NCI-H748 (cell line): ENCODE measurements around the gene MTCL3.

Experiments used
- DNase-seq: peaks from one replicate; lab custom pipeline; 2025; ENCODE audit not compliant: unreplicated experiment; lab: John Stamatoyannopoulos, UW

Gene MTCL3

DNA sequence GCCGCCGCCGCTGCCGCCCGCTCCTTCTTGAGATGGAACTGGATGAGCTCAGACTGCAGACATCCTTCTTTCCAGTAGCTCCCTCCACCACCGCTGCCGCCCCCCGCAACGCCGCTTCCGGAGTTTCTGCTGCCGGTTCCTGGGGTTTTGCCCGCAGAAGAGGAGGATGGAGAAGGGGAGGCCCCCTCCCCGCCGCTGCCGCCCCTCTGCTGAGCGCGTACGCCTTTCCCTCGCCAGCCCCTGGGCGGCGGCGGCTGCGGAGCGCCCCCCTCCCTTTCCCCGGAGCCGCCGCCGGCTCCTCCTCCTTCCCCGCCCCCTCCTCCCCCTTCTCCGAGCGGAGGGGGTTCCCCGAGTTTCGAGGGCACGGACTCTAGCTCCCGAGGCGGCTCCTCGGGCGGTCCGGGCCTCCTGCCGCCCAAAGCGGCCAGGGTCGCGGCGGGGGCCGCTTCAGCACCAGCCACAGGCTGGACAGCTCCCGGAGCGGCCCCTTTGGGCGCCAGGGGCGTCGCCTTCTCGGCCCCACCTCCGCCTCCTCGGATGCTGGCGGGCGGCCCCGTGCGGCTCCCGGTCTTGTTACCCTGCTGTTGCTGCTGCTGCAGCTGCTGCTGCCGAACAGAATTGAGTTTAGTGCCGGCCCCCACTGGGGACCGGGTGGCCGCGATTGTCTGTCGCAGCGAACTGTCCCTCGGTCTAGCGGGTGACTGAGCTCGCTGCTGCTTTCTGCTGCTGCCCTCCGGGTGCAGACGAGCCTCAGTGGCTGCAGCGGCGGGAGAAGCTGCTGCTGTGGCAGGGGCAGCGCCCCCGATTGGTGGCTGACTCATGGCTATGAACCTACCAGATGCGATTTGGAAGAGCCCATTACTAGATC, 3.1 kb downstream of the MTCL3 start:
- DNase-seq: peak; percentile 93

DNA sequence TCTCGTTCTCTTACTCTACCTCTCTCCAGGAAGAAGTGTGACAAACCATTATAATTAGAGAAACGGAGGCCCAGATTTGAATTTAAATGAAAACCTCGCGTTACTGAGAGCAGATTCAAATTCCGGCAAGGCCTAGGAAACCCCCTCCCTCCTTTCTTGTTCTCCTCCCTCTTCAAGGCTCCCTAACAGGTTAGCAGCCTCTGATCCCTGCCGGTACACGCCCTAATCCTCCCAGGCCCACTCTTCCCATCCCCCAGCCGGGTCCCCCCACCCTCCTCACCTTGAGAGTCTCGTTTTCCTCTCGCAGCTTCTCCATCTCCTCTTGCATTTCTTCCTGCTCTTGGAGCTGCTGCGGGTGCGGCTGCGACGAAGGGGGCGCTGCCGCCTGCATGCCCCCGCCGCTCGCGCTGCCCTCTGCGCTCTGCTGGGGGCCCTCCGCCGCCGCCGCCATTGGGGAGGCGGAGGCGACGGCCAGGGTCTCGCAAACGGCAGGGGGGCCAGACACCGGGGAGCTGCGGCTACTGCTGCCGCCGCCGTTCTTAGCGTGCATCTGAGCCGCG, 3.8 kb downstream of the MTCL3 start:
- peak; percentile 79 for DNase-seq

DNA sequence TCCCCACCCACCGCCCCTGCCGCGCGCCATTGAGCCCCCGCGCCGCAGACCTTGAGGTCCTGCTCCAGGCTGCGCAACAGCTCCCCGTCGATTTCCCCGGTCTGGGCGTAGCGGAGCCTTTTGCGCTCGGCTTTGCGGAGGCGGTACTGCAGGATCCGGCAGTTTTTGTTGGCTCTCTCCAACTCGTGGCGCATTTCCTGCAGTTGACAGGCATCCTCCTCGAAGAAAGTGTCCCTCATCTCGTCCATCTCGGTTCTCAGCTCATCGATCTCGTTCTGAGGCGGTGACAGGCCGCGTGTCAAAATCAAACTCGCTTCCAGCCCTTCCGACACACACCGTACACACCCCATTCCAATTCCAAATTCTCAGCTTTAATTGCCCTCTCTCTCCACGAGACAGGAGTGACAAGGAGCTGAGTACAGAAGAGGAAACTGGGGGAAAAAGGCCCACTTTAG, 4.3 kb downstream of the MTCL3 start:
- DNase-seq: peak; percentile 44

DNA sequence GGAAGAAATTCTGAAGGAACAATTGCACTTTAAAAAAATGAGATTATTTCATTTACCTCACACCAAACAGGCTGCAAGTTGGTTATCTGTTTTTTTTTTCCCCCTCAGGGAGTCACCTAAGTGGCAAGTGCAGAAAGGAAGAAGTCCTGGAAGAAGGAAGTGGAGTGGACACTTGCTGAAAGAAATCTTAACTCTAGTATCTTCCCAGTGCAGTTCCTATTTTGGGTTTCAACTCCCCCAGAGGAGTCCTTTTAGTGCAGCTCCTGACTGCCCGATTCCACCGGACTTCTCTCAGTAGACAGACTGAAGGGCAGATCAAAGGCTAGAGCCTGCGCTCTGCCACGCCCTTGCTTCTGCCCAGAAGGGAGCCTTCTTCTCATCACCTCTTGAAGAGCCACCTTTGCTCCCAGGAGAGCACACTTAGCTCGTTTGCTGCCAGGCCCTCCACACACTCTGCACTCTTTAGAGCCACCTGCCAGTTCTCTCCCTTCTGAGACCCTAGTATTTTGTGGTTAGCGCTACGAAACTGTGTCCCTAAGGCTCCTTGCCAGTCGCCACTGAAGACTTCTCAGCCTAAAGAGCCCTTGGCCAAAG, 4.9 kb downstream of the MTCL3 start:
- no peak for DNase-seq

DNA sequence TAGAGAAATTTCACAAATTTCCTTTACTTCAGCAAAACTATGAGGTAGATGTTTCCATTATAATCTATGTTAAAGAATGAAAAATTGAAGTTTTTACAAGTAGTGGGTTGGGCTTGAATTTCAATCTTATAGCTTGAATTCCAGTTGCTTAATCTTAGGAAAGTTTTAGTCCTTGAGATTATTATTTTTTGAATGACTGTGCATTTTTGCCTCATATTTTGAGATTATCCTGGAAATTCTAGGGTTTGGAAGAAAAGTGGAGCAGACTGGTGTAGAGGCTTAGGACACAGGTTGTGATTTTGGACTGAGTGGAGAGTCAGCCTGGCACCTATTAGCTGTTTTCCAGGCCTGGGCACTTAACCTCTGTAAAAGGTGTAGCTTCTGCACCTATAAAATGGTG, 5.7 kb downstream of the MTCL3 start:
- DNase-seq: no peak

DNA sequence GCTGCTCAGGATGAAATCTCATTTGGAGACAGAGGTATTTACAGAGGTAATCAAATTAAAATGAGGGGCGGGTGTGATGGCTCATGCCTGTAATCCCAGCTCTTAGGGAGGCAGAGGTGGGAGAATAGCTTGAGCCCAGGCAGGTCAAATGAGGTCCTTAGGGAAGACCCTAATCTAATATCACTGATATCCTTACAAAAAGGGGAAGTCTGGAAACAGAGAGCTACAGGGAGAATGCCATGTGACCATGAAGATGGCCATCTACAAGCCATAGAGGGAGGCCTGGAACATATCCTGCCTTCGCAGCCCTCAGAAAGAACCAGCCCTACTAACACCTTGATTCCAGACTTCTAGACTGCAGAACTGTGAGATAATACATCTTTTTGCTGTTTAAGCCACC, 8.3 kb downstream of the MTCL3 start:
- no peak for DNase-seq

DNA sequence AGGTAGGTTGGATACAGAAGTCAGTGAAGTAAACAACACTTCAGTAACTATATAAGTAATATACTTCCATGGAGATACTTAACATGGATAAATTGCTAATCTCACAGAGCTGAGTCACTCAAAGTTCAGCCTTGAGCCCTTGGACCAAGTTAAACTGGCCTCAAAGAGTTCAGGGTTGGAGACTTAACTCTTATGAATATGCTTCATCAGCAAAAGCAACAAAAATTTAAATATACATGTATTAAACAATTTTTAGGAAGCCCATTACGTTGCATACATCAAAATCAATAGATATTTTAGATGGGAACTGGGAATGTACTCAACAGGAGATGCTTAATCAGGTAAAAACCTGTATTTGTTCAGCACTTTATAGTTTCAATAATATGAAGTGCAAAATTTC, 12.2 kb downstream of the MTCL3 start:
- DNase-seq: no peak

DNA sequence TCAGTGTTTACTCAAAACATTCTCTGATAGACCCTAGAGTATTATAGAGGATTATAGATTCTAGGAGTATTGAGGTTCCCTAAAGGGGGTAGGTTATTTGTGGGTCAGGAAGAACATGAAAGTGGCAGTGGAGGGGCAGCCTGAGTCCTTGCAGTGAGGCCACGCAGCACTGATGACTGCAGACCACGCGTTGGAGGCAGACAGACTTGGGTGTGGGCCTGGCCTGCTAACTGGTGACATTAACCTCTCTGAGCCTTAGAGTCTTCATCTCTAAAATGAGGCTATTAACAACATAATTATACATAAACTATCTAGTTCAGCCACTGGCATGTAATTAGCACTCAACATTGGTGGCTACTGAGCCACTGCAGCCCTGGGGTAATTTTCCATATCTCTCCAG, 16.1 kb downstream of the MTCL3 start:
- no peak for DNase-seq

DNA sequence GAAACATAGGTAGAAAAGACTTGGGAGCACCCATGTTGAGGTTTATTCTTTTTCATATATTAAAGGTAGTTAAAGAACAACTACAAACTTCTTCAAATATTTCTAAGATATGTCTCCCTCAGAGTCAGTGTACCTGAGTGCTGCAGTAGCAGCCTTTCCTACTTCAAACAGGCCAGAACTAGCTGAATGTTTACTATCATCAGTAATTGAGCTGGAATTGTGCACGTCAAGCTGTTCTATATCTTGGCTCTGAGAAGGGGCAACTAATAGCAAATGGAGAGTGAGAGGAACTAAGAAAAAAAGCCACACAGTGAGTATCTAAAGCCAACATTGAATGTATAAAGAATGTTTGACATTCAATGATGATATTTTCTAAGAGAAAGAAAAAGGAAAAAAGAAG, 21.7 kb downstream of the MTCL3 start:
- no peak for DNase-seq

DNA sequence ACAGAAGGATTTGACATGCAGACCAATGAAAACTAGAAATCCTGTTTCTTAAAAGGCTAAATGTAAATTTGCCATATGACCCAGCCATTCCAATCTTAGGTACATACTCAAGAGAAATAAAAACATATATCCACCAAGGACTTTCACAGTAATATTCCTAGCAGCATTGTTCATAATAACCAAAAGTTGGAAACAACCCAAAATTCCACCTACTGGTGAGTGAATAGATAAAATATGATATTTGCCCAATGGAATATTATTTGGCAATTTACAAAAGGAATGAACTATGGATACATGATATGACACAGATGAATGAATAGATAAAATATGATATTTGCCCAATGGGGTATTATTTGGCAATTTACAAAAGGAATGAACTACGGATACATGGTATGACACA, 22.7 kb downstream of the MTCL3 start:
- no peak for DNase-seq

DNA sequence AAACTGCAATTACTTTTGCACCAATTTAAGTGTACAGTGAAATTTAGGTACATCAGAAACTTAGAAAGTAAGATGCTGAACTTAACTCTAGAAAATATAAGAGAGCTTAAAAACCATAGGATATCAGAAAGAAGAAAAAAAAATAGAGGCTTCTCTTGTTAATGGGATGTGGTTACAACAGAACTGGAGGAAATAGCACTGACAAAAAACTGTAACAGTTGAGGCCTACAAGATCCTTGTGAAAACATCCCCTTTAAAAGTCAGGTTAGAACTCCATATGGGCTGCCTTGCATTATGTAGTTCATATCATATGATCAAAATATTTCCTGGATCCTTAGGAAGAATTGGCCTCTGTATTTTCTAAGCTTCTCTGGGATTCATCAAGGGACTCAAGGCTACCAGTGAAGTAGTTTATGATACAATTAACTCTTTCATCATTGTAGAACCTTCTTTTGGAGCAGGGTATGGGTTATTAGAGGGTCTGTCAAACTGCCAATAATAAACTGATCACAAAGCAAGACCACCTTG, 24.8 kb downstream of the MTCL3 start:
- DNase-seq: no peak

DNA sequence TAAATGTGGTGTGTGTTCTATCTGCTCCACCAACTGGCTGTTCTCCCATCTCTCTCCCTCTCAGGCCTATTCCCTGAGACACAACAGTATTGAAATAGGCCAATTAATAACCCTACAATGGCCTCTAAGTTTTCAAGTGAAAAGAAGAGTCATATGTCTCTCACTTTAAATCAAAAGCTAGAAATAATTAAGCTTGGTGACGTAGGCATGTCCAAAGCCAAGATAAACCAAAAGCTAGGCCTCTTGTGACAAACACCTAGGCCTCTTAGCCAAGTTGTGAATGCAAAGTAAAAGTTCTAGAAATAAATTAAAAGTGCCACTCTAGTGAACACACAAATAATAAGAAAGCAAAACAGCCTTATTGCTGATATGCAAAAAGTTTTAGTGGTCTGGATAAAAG, 29.9 kb downstream of the MTCL3 start:
- no peak for DNase-seq

DNA sequence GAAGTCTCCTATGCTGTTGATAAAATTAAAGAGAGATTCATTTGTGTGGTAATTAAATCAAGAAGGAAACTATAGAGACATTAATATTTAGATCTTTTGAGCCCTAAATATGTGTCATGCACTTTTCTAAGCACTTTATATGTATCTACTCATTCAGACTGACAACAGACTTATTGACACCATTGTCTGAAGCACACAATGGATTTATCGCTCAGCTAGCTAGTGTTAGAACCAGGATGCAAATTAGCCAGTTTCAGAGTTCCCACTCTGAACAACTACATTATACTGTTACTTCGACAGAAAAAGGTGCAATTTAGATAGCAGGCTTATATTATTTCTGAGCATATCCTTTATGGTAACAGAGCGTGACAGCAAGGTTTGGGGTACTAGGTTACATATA, 32.2 kb downstream of the MTCL3 start:
- DNase-seq: no peak

DNA sequence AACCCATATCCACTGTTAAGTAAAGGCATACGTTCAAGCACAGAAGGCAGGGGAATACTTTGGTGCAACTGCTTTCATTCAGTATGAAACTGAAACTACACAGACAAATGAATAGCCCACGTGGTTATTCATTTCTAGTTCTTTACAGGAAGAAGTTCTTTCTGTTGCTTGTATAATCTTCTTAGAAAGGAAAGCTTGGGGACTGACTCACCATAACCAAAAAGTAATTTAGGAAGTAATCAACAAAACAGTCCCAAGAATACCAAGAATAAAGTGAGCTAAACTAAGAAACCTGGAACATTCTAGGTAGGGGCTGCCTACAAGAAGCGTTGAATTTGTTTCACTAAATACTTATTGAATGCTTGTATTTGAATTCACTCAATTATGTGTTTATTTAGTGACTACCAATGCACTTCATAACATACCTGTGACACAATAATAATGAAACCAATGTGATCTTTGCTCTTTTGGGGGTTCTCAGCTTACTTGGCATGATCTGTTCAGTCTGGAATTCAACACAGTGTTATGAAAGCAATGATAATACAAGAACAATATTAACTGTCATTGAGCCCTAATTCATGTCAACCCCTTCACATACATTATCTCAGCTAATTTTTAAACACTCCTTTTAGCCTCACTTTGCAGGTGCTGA, 34.8 kb downstream of the MTCL3 start:
- DNase-seq: no peak

DNA sequence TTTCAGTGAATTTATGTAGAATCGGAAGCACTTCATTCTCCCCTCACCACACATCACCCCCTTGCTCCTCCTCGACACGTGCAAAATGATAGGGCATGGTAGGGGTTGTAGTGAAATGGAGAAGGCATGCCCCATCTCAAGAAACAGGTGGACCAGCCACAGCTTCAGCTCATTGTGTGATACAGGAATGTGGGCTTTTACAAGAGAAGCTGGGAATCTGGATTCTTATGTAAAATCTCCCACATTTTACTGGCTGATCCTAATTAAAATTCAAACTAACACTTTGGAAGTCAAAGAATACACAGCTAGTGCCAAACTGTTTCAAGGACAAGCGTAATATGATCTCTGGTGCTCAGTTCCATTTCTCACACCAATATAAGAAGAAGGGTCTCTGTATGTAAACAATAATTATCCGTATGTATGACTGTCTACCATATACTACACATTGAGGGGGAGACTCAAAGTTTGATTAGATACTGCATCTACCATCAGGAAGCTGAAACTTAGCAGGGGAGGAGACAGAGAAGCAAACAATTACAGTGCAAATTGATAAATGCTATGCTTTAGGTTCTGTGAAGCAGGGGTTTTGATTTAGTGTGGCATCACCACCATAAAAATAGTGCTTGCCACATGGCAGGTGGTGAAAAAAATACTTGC, 35.6 kb downstream of the MTCL3 start:
- DNase-seq: no peak

DNA sequence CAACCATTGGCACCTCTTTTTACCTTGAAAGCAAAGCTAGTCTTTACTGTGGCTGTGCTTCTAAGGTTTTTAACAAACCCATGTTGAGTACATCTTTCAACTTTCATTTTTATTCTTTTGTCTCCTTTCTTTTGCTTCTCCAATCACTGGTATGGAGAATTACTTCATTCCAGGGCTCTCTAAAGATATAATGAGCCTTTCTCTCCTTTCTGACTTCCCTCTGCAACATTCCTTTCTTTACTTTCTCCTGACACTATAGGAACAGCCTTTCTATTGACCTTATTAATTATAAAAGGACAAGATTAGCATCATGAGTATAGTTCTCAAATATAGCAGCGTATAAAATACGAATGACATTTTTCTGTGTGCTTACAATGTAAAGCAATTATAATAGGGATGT, 36.8 kb downstream of the MTCL3 start:
- no peak for DNase-seq

DNA sequence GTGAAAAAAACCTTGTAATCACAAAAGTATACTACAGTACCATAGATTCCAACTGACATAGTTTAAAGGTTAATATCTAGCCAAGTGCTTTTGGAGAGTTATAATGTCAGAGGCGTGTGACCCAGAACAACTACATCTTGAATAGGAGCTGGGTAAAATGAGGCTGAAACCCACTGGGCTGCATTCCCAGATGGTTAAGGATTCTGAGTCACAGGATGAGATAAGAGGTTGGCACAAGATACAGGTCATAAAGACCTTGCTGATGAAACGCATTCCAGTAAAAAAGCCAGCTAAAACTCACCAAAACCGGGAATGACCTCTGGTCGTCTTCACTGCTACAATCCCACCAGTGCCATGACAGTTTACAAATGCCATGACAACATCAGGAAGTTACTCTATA, 37.5 kb downstream of the MTCL3 start:
- no peak for DNase-seq

DNA sequence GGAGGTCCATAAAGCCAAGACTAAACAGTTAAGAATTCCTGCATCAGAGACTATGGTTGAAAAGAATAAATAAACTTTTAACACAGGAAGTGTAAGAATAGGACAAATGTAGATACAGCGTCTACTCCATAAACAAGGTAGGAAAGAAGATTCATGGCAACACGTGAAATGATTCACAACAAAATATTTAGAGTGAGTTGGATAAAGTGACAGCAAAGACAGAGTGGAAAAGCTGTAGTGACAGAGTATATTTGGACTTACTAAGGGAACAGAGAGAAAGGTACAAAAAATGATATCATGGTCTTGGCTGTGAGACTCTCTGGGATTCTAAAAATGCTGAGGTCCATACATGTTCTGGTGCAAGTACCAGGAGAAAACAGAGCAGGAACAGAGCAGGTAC, 38.0 kb downstream of the MTCL3 start:
- no peak for DNase-seq

DNA sequence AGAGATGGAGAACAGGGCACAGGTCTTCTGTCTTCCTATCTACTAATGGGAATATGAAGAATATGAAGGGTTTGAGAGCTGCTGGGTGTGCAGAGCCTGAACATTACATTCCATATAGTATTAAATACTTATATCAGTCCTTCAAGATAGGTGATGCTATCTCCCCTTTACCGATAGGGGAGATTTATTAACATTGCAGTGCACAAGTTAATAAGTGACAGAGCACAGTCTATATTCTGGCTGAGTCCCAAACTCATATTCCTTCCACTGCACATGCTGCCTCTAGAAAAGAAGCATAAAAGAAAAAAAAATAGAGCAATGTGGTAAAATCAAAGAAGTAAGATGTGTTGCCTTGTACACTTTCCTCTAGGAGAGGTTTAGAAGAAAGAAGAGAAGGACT, 41.5 kb downstream of the MTCL3 start:
- no peak for DNase-seq

DNA sequence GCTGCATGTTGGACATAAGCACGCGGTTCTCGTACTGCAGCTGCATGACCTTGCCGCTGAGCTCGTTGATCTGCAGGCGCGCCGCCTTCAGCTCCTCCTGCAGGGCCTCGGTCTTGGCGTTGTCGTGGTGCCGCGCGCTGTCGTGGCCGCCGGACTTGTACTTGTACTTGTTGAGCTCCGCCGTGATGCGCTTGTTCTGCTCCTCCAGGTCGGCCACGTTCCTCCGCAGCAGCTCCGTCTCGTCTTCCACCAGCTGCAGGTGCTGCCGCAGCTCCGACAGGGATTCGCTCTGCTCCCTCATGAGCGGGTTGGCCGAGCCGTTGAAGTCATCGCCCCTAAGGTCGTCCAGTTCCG, 43.3 kb downstream of the MTCL3 start:
- no peak for DNase-seq

DNA sequence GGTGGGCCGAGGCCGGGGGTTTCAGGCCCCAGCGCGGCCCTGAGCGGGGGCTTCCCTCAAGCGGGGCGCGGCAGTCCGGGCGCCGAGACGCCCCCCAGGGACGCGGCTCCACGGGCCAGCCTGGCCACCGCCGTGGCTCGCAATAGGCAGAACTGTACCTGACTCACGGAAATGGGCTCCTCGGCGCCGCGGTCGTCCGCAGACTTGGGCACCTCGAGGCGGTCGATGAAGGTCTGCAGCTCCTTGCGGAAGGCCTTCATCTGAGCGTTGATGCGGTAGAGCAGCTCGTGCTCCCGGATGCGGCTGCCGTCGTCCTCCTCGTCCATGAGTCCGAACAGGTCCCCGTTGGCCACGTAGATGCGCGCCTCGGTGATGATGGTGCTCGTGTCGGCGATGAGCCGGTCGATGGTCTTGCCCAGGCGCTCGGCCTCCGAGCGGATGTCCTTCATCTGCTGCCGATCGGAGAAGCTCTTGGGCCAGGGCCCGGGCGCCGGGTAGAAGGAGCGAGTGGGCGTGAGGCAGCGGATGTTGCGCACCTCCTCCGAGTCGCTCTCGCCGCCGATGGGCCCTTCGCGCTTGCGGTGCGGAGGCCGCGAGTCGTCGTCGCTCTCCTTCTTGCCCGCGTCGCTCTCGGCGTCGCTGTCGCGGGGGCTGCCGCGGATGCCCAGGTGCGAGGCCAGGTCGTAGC, 43.9 kb downstream of the MTCL3 start:
- DNase-seq: no peak
